ENCODE data around the gene PGLYRP1. TPM values are rescaled to one million over a fixed set of nuclear protein-coding genes. Genes with fewer than 3 reads are reported as not detected.

The PGLYRP1 gene
- total RNA-seq, 1 donor from 2014 or later = not detected

DNA sequence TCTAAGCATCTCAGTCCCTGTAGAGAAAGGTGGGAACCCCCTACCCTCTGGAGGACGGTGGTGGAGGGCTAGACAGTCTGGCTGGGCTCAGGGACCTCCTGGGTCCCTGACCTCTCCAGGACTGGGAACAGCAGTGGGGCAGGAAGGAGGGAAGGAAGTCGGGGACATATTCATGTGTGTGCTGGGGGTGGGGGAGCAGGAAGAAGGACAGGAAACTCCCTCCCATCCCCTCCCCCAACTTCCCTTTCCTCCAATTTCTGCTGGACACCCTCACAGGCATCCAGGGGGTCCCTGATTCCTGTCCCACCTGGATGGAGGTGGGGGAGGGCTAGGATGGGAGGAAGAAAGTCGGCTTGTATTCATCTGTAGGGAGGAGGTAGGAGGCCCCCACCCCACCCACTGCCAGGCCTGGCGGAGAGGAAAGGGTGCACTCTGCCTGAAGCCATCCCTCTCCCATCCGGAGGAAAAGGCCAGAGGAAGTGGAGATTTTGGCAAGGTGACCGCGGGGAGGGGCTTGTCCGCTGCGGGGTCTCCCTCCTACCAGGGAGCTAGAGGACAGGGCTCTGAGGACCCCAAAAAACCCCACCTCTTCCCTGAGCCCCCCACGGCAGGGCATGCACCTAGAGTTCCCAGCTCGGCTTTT, 51.5 kb downstream of the PGLYRP1 start:
- Histone ChIP-seq H3K4me3 (ENCODE audit: insufficient read depth, low read depth, low read length) (no peak overlapping the region), H4K20me1 (ENCODE audit: insufficient read depth, low read length) (peaks cover 15% of the 10 kb centered on the region), H2AFZ (ENCODE audit: low read depth, low read length) (no peak overlapping the region), H3K9me3 (ENCODE audit: insufficient read depth, low read depth, low read length) (no peaks in the 10 kb centered on the region), H3K36me3 (ENCODE audit: insufficient read depth, low read length) (no peaks in the 10 kb centered on the region), H3K9ac (ENCODE audit: low read length) (no peak overlapping the region), H3K79me2 (ENCODE audit: insufficient read depth, low read length) (no peaks in the 10 kb centered on the region), H3K27ac (ENCODE audit: low read depth, low read length) (no peak overlapping the region), H3K4me2 (ENCODE audit: low read length) (peak overlapping the region; percentile 80), H3K4me1 (ENCODE audit: insufficient read depth, low read length) (peaks cover 10% of the 10 kb centered on the region), H3K27me3 (ENCODE audit: insufficient read depth, low read length) (peaks cover 12% of the 10 kb centered on the region)
- FAIRE-seq (no peak), DNase-seq (ENCODE audit: low read depth) (no peak)
- Mint-ChIP-seq H3K4me3 (ENCODE audit: unreplicated experiment) (peak overlapping the region; percentile 79), H3K4me1 (ENCODE audit: low read depth, unreplicated experiment) (peaks cover 2% of the 10 kb centered on the region), H3K9me3 (ENCODE audit: unreplicated experiment) (no peaks in the 10 kb centered on the region), H3K27me3 (ENCODE audit: low read depth, unreplicated experiment) (peaks cover 25% of the 10 kb centered on the region), H3K36me3 (ENCODE audit: low read depth, unreplicated experiment) (peaks cover 11% of the 10 kb centered on the region), H3K27ac (ENCODE audit: unreplicated experiment) (no peak overlapping the region)
- no peak for TF ChIP-seq EZH2 (IDR thresholded peaks at IDR 0.05; ENCODE audit: insufficient read depth, low read length)
- no peak for TF ChIP-seq CTCF (IDR thresholded peaks at IDR 0.05; ENCODE audit: insufficient read depth, low read depth, low read length)

DNA sequence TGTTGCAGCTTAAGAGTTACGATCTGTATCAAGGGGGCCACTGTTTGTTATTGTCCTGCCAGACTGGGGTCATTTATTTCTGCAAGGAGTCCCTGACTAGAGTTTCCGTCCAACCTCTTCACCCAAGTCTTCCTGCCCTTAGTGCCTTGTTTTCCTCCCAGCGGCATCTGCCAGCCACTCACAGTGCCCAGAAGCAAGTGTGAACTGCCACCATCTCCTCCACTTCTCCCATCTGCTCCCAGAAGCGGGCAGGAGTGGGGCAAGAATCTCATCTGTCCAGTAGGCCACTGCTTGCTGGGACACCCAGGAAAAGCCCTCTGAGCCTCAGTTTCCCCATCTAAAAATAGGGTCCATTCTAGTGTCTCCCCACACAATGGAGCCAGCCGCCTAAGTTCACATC, 53.2 kb downstream of the PGLYRP1 start:
- H2AFZ ChIP-seq (ENCODE audit: low read depth, low read length) = no peak overlapping the region
- H3K36me3 ChIP-seq (ENCODE audit: insufficient read depth, low read length) = no peaks in the 10 kb centered on the region
- H3K4me3 Mint-ChIP-seq (ENCODE audit: unreplicated experiment) = no peak overlapping the region
- no peaks in the 10 kb centered on the region for H3K79me2 ChIP-seq (ENCODE audit: insufficient read depth, low read length)
- H3K27ac ChIP-seq (ENCODE audit: low read depth, low read length) = no peak overlapping the region
- TF ChIP-seq EZH2 (IDR thresholded peaks at IDR 0.05; ENCODE audit: insufficient read depth, low read length) (no peak), CTCF (IDR thresholded peaks at IDR 0.05; ENCODE audit: insufficient read depth, low read depth, low read length) (no peak)
- H3K9me3 Mint-ChIP-seq (ENCODE audit: unreplicated experiment) = no peaks in the 10 kb centered on the region
- H3K9ac ChIP-seq (ENCODE audit: low read length) = no peak overlapping the region
- no peak overlapping the region for H3K4me3 ChIP-seq (ENCODE audit: insufficient read depth, low read depth, low read length)
- no peaks in the 10 kb centered on the region for H3K9me3 ChIP-seq (ENCODE audit: insufficient read depth, low read depth, low read length)
- peaks cover 14% of the 10 kb centered on the region for H3K36me3 Mint-ChIP-seq (ENCODE audit: low read depth, unreplicated experiment)
- no peak overlapping the region for H3K27ac Mint-ChIP-seq (ENCODE audit: unreplicated experiment)
- H3K27me3 Mint-ChIP-seq (ENCODE audit: low read depth, unreplicated experiment) = peaks cover 12% of the 10 kb centered on the region
- H3K4me2 ChIP-seq (ENCODE audit: low read length) = no peak overlapping the region
- H4K20me1 ChIP-seq (ENCODE audit: insufficient read depth, low read length) = peaks cover 21% of the 10 kb centered on the region
- H3K4me1 ChIP-seq (ENCODE audit: insufficient read depth, low read length) = peaks cover 10% of the 10 kb centered on the region
- H3K4me1 Mint-ChIP-seq (ENCODE audit: low read depth, unreplicated experiment) = peaks cover 2% of the 10 kb centered on the region
- FAIRE-seq = no peak
- DNase-seq (ENCODE audit: low read depth) = no peak
- H3K27me3 ChIP-seq (ENCODE audit: insufficient read depth, low read length) = peaks cover 5% of the 10 kb centered on the region

Small RNA genes lying within 50 kb of the gene (microRNA-seq; reads per million reads assigned to microRNA genes)
- gene MIR769 = 571 reads per million, percentile 78 among the genes with 10 or more reads in this experiment

Other genes with a start within 250 kb of the PGLYRP1 start
- gene DMPK, start 240.6 kb downstream of the PGLYRP1 start, total RNA-seq = 55.9 and 75.2 TPM in 2 replicates
- 61.9 and 69.0 TPM in 2 replicates for gene DMWD, start 230.2 kb downstream of the PGLYRP1 start, total RNA-seq
- 0.12 and 0.23 TPM in 2 replicates for gene RSPH6A, start 207.7 kb downstream of the PGLYRP1 start, total RNA-seq
- gene SYMPK, start 159.9 kb downstream of the PGLYRP1 start, total RNA-seq = 70.0 and 73.5 TPM in 2 replicates
- 0.58 and 0.59 TPM in 2 replicates for gene FOXA3, start 158.7 kb downstream of the PGLYRP1 start, total RNA-seq
- gene IRF2BP1, start 136.9 kb downstream of the PGLYRP1 start, total RNA-seq = 18.8 and 22.9 TPM in 2 replicates
- 11.0 and 11.7 TPM in 2 replicates for gene MYPOP, start 120.4 kb downstream of the PGLYRP1 start, total RNA-seq
- gene NANOS2, start 108.3 kb downstream of the PGLYRP1 start, total RNA-seq = not detected in 2 replicates
- gene NOVA2, start 49.2 kb downstream of the PGLYRP1 start, total RNA-seq = 10.7 and 11.1 TPM in 2 replicates
- 6.6 and 6.7 TPM in 2 replicates for gene CCDC61, start 27.6 kb downstream of the PGLYRP1 start, total RNA-seq
- gene IGFL4, start 17.9 kb upstream of the PGLYRP1 start, total RNA-seq = 2.3 and 5.4 TPM in 2 replicates
- gene IGFL3, start 101.6 kb upstream of the PGLYRP1 start, total RNA-seq = 93.5 and 127 TPM in 2 replicates
- gene IGFL2, start 125.2 kb upstream of the PGLYRP1 start, total RNA-seq = 9.8 and 11.3 TPM in 2 replicates
- gene IGFL1, start 206.7 kb upstream of the PGLYRP1 start, total RNA-seq = not detected in 2 replicates

Measured in astrocyte (in vitro differentiated cells and primary cell).